GM18868 (cell line): ENCODE data around the gene UMAD1.
A peak's percentile ranks its signal among the peaks of the same experiment; 100 is the strongest.

Experiments
- ATAC-seq: cut with Tn5 transposase; IDR thresholded peaks from one replicate; pipeline ENCODE4 v1.9.1; 2021; ENCODE audit warnings: mild to moderate bottlenecking, moderate library complexity; ENCODE audit not compliant: unreplicated experiment

The UMAD1 gene

GRCh38 chr7:7869036-7869435 lies 228.5 kb downstream of the UMAD1 start:
- ATAC-seq: peak; percentile 31

- no peak for ATAC-seq
These were observed 229.1 kb downstream of the UMAD1 start for GRCh38 chr7:7869651-7870050.

- ATAC-seq: no peak
These were observed 230.0 kb downstream of the UMAD1 start for GRCh38 chr7:7870555-7870954.

GRCh38 chr7:7876419-7876818 lies 235.9 kb downstream of the UMAD1 start:
- no peak for ATAC-seq

- ATAC-seq: no peak
These were observed 241.0 kb downstream of the UMAD1 start for GRCh38 chr7:7881581-7881980.

GRCh38 chr7:7882888-7883287 lies 242.3 kb downstream of the UMAD1 start:
- ATAC-seq: no peak

GRCh38 chr7:7883394-7883793 lies 242.8 kb downstream of the UMAD1 start:
- ATAC-seq: no peak

GRCh38 chr7:7884855-7885254 lies 244.3 kb downstream of the UMAD1 start:
- ATAC-seq: no peak

- ATAC-seq: no peak
These were observed 249.4 kb downstream of the UMAD1 start for GRCh38 chr7:7889791-7890568.

- no peak for ATAC-seq
These were observed 254.6 kb downstream of the UMAD1 start for GRCh38 chr7:7895004-7895650.

- ATAC-seq: no peak
These were observed 255.2 kb downstream of the UMAD1 start for GRCh38 chr7:7895754-7896153.

GRCh38 chr7:7897509-7897908 lies 257.0 kb downstream of the UMAD1 start:
- ATAC-seq: no peak

- ATAC-seq: no peak
These were observed 257.5 kb downstream of the UMAD1 start for GRCh38 chr7:7897949-7898515.

- ATAC-seq: no peak
These were observed 262.3 kb downstream of the UMAD1 start for GRCh38 chr7:7902845-7903244.

GRCh38 chr7:7907306-7907705 lies 266.8 kb downstream of the UMAD1 start:
- ATAC-seq: no peak

GRCh38 chr7:7908622-7909145 lies 268.1 kb downstream of the UMAD1 start:
- ATAC-seq: no peak

GRCh38 chr7:7909376-7909775 lies 268.8 kb downstream of the UMAD1 start:
- no peak for ATAC-seq

GRCh38 chr7:7911369-7912123 lies 271.0 kb downstream of the UMAD1 start:
- ATAC-seq: no peak

GRCh38 chr7:7912937-7913336 lies 272.4 kb downstream of the UMAD1 start:
- no peak for ATAC-seq

- no peak for ATAC-seq
These were observed 273.0 kb downstream of the UMAD1 start for GRCh38 chr7:7913504-7913903.

- ATAC-seq: no peak
These were observed 274.0 kb downstream of the UMAD1 start for GRCh38 chr7:7914547-7914946.
